ENCODE measurements around the gene BIRC3. TPM values are rescaled to one million over a fixed set of nuclear protein-coding genes. Genes with fewer than 3 reads are reported as not detected.
"Not testable (repeated sequence)": the region's sequence is repeated elsewhere in the genome, so short reads cannot be mapped to it uniquely, and the experiment has no call there.

Gene BIRC3
- total RNA-seq, 1 donor from 2014 or later = 1.0 TPM

- peak; percentile 62 for TF ChIP-seq CTCF (IDR thresholded peaks at IDR 0.05)
- DNase-seq (ENCODE audit: extremely low spot score, unreplicated experiment) = no peak
- Mint-ChIP-seq H3K27me3 (ENCODE audit: unreplicated experiment) (no peaks in the 10 kb centered on the region), H3K27ac (ENCODE audit: unreplicated experiment) (peak overlapping the region; percentile 54), H3K4me3 (ENCODE audit: unreplicated experiment) (no peak overlapping the region), H3K4me1 (ENCODE audit: unreplicated experiment) (no peaks in the 10 kb centered on the region), H3K9me3 (ENCODE audit: unreplicated experiment) (no peaks in the 10 kb centered on the region), H3K36me3 (ENCODE audit: unreplicated experiment) (peaks cover 29% of the 10 kb centered on the region)
Measured at GRCh38 chr11:102367364-102367763, 50.1 kb downstream of the BIRC3 start.

GRCh38 chr11:102368472-102368871 is 51.2 kb downstream of the BIRC3 start:
- Mint-ChIP-seq H3K4me1 (ENCODE audit: unreplicated experiment) (no peaks in the 10 kb centered on the region), H3K36me3 (ENCODE audit: unreplicated experiment) (peaks cover 25% of the 10 kb centered on the region), H3K9me3 (ENCODE audit: unreplicated experiment) (no peaks in the 10 kb centered on the region), H3K4me3 (ENCODE audit: unreplicated experiment) (no peak overlapping the region), H3K27me3 (ENCODE audit: unreplicated experiment) (no peaks in the 10 kb centered on the region), H3K27ac (ENCODE audit: unreplicated experiment) (no peak overlapping the region)
- DNase-seq (ENCODE audit: extremely low spot score, unreplicated experiment) = no peak
- no peak for TF ChIP-seq CTCF (IDR thresholded peaks at IDR 0.05)

- not testable (repeated sequence) for DNase-seq (ENCODE audit: extremely low spot score, unreplicated experiment); H3K9me3 Mint-ChIP-seq (ENCODE audit: unreplicated experiment); H3K4me3 Mint-ChIP-seq (ENCODE audit: unreplicated experiment); H3K27me3 Mint-ChIP-seq (ENCODE audit: unreplicated experiment); H3K27ac Mint-ChIP-seq (ENCODE audit: unreplicated experiment)
- Mint-ChIP-seq H3K4me1 (ENCODE audit: unreplicated experiment) (peaks cover 43% of the 10 kb centered on the region), H3K36me3 (ENCODE audit: unreplicated experiment) (peaks cover 37% of the 10 kb centered on the region)
Measured at GRCh38 chr11:102374633-102375424, 57.5 kb downstream of the BIRC3 start.

- no peak for DNase-seq (ENCODE audit: extremely low spot score, unreplicated experiment)
- H3K9me3 Mint-ChIP-seq (ENCODE audit: unreplicated experiment) = no peaks in the 10 kb centered on the region
- H3K4me3 Mint-ChIP-seq (ENCODE audit: unreplicated experiment) = no peak overlapping the region
- no peaks in the 10 kb centered on the region for H3K27me3 Mint-ChIP-seq (ENCODE audit: unreplicated experiment)
- TF ChIP-seq CTCF (IDR thresholded peaks at IDR 0.05) = no peak
- H3K4me1 Mint-ChIP-seq (ENCODE audit: unreplicated experiment) = peaks cover 43% of the 10 kb centered on the region
- peaks cover 42% of the 10 kb centered on the region for H3K36me3 Mint-ChIP-seq (ENCODE audit: unreplicated experiment)
- H3K27ac Mint-ChIP-seq (ENCODE audit: unreplicated experiment) = peak overlapping the region; percentile 48
Measured at GRCh38 chr11:102375720-102376399, 58.6 kb downstream of the BIRC3 start.

- no peak for DNase-seq (ENCODE audit: extremely low spot score, unreplicated experiment)
- Mint-ChIP-seq H3K36me3 (ENCODE audit: unreplicated experiment) (peaks cover 40% of the 10 kb centered on the region), H3K27ac (ENCODE audit: unreplicated experiment) (peak overlapping the region; percentile 80), H3K4me3 (ENCODE audit: unreplicated experiment) (no peak overlapping the region), H3K27me3 (ENCODE audit: unreplicated experiment) (no peaks in the 10 kb centered on the region), H3K9me3 (ENCODE audit: unreplicated experiment) (no peaks in the 10 kb centered on the region), H3K4me1 (ENCODE audit: unreplicated experiment) (peaks cover 43% of the 10 kb centered on the region)
- TF ChIP-seq CTCF (IDR thresholded peaks at IDR 0.05) = no peak
Measured at GRCh38 chr11:102377891-102378290, 60.6 kb downstream of the BIRC3 start.
